SK-N-SH (cell line): ENCODE measurements around the gene DDI2.

Experiments used
- CTCF ChIP-seq: fragments of 200-600 bp; sonication (generic); IDR thresholded peaks from 2 replicates; pipeline ENCODE4 v1.6.1; 2017; ENCODE audit warnings: antibody characterized with exemption, mild to moderate bottlenecking, moderate library complexity
- EP300 ChIP-seq, 2 experiments: IDR thresholded peaks; 2 replicates each; pipeline versions ENCODE4 v1.4.0 to v1.6.1; 2012; ENCODE audit warnings: borderline replicate concordance in 1 of 2, low read depth in 1 of 2, low read length in 1 of 2
- EZH2phosphoT487 ChIP-seq: fragments of 200-600 bp; sonication (generic); IDR thresholded peaks from 2 replicates; pipeline ENCODE4 v1.6.1; 2017; ENCODE audit warnings: low read depth, mixed run types, mild to moderate bottlenecking, antibody characterized with exemption, moderate library complexity, borderline replicate concordance
- FOXM1 ChIP-seq: IDR thresholded peaks from 2 replicates; pipeline ENCODE4 v1.4.0; 2012; ENCODE audit warnings: low read depth, mild to moderate bottlenecking
- MXI1 ChIP-seq: IDR thresholded peaks from 2 replicates; pipeline ENCODE4 v1.6.1; 2012; ENCODE audit warnings: mild to moderate bottlenecking, low read depth, low read length, improper control_type of control experiment
- NRF1 ChIP-seq: IDR thresholded peaks from 2 replicates; pipeline ENCODE4 v1.6.1; 2012; ENCODE audit warnings: low read depth, mild to moderate bottlenecking, low read length
- PBX3 ChIP-seq: IDR thresholded peaks from 2 replicates; pipeline ENCODE4; 2012
- RFX5 ChIP-seq: IDR thresholded peaks from 2 replicates; pipeline ENCODE4 v1.6.1; 2012; ENCODE audit warnings: mild to moderate bottlenecking, improper control_type of control experiment, low read length
- SMC3 ChIP-seq: IDR thresholded peaks from 2 replicates; pipeline ENCODE4 v1.6.1; 2012; ENCODE audit warnings: low read depth, low read length, improper control_type of control experiment
- TAF1 ChIP-seq: IDR thresholded peaks from 2 replicates; pipeline ENCODE4 v1.6.1; 2012; ENCODE audit warnings: low read depth, mild to moderate bottlenecking, low read length, moderate library complexity, borderline replicate concordance
- USF1 ChIP-seq: IDR thresholded peaks from 2 replicates; pipeline ENCODE4 v1.4.0; 2012; ENCODE audit warnings: low read depth, borderline replicate concordance
- YY1 ChIP-seq: IDR thresholded peaks from 2 replicates; pipeline ENCODE4 v1.4.0; 2012; ENCODE audit warnings: low read depth, mild to moderate bottlenecking
- TF ChIP-seq, protein P1 (sequence below): IDR thresholded peaks from 2 replicates; pipeline ENCODE4 v1.6.1; 2012; ENCODE audit warnings: mild to moderate bottlenecking, low read depth, low read length, moderate library complexity

DNA sequence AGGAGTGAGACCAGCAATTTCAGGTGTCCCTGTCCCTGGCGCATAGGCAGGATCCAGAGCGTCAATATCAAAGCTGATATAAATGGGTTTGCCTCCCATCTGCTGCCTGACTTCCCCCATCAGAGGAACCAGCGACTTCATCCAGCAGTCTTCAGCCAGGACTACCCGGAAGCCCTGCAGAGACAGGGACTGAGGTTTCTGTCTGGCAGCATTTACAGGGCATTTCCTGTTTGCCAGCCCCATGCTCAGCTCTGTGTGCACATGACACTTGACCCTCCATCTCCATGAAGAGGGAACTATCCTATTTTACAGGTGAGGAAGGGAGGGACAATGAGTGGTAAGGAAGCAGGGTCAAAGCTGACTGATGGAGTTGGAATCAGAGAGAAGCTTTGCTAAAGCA lies 39.6 kb upstream of the DDI2 start:
- TF ChIP-seq TAF1 (no peak), CTCF (no peak), PBX3 (no peak), FOXM1 (no peak), RFX5 (no peak), EP300 (IDR thresholded peaks at IDR 0.05; ENCODE audit: borderline replicate concordance in 1 of 2, low read depth in 1 of 2, low read length in 1 of 2) (no peak), USF1 (no peak), YY1 (no peak), EZH2phosphoT487 (no peak), SMC3 (no peak), MXI1 (no peak), NRF1 (no peak)
- TF ChIP-seq, protein P1, sequence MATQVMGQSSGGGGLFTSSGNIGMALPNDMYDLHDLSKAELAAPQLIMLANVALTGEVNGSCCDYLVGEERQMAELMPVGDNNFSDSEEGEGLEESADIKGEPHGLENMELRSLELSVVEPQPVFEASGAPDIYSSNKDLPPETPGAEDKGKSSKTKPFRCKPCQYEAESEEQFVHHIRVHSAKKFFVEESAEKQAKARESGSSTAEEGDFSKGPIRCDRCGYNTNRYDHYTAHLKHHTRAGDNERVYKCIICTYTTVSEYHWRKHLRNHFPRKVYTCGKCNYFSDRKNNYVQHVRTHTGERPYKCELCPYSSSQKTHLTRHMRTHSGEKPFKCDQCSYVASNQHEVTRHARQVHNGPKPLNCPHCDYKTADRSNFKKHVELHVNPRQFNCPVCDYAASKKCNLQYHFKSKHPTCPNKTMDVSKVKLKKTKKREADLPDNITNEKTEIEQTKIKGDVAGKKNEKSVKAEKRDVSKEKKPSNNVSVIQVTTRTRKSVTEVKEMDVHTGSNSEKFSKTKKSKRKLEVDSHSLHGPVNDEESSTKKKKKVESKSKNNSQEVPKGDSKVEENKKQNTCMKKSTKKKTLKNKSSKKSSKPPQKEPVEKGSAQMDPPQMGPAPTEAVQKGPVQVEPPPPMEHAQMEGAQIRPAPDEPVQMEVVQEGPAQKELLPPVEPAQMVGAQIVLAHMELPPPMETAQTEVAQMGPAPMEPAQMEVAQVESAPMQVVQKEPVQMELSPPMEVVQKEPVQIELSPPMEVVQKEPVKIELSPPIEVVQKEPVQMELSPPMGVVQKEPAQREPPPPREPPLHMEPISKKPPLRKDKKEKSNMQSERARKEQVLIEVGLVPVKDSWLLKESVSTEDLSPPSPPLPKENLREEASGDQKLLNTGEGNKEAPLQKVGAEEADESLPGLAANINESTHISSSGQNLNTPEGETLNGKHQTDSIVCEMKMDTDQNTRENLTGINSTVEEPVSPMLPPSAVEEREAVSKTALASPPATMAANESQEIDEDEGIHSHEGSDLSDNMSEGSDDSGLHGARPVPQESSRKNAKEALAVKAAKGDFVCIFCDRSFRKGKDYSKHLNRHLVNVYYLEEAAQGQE, result no peak
